Measurements from ENCODE around the gene PCK2. TPM values are rescaled to one million over a fixed set of nuclear protein-coding genes. Genes with fewer than 3 reads are reported as not detected.

Gene PCK2
- total and polyA plus RNA-seq, 8 donors, result 12.9 to 61.3 (median 16.6) TPM

- Histone ChIP-seq H3K27ac (no peak overlapping the region), H3K4me3 (no peak overlapping the region), H3K4me1 (no peaks in the 10 kb centered on the region), H3K9me3 (no peaks in the 10 kb centered on the region), H3K36me3 (no peaks in the 10 kb centered on the region), H3K27me3 (no peaks in the 10 kb centered on the region)
- intact Hi-C loops (cut with DNase I), result no loop called here
- DNase-seq (peak in 2 of 4 donors; percentile 28 to 73), ATAC-seq (no peak)
- no peak for TF ChIP-seq CTCF (IDR thresholded peaks at IDR 0.05)
Observed at GRCh38 chr14:24060984-24061913, 32.9 kb upstream of the PCK2 start.

GRCh38 chr14:24062216-24062980 is 31.7 kb upstream of the PCK2 start:
- Histone ChIP-seq H3K36me3 (no peaks in the 10 kb centered on the region), H3K9me3 (no peaks in the 10 kb centered on the region), H3K4me1 (no peaks in the 10 kb centered on the region), H3K27me3 (no peaks in the 10 kb centered on the region), H3K4me3 (no peak overlapping the region), H3K27ac (no peak overlapping the region)
- intact Hi-C loops (cut with DNase I), result no loop called here
- ATAC-seq (no peak), DNase-seq (peak in 1 of 4 donors; percentile 69)
- no peak for TF ChIP-seq CTCF (IDR thresholded peaks at IDR 0.05)

- H3K27ac ChIP-seq, result no peak overlapping the region
- H3K4me1 ChIP-seq, result no peaks in the 10 kb centered on the region
- intact Hi-C loops (cut with DNase I), result no loop called here
- H3K4me3 ChIP-seq, result no peak overlapping the region
- DNase-seq (peak in 1 of 4 donors; percentile 50), ATAC-seq (no peak)
- no peaks in the 10 kb centered on the region for H3K36me3 ChIP-seq
- no peaks in the 10 kb centered on the region for H3K9me3 ChIP-seq
- H3K27me3 ChIP-seq, result no peaks in the 10 kb centered on the region
- no peak for TF ChIP-seq CTCF (IDR thresholded peaks at IDR 0.05)
Observed at GRCh38 chr14:24063263-24063836, 30.8 kb upstream of the PCK2 start.

GRCh38 chr14:24064091-24064795 is 29.9 kb upstream of the PCK2 start:
- intact Hi-C loops (cut with DNase I), result no loop called here
- H3K9me3 ChIP-seq, result no peaks in the 10 kb centered on the region
- no peak overlapping the region for H3K4me3 ChIP-seq
- no peak overlapping the region for H3K27ac ChIP-seq
- H3K27me3 ChIP-seq, result no peaks in the 10 kb centered on the region
- no peak for TF ChIP-seq CTCF (IDR thresholded peaks at IDR 0.05)
- peak in 2 of 4 donors; percentile 18 to 34 for DNase-seq
- no peaks in the 10 kb centered on the region for H3K4me1 ChIP-seq
- H3K36me3 ChIP-seq, result no peaks in the 10 kb centered on the region
- no peak for ATAC-seq

Data from left lung (tissue), 10 donors.